ENCODE data around the gene TRA2A. TPM values are rescaled to one million over a fixed set of nuclear protein-coding genes. Genes with fewer than 3 reads are reported as not detected.

The TRA2A gene
- total and polyA plus RNA-seq, 9 of the 15 experiments (the other 6 are each of a cell fraction or from before 2014, with no cell fraction given), result 22.7 to 210 (median 73.9) TPM

DNA sequence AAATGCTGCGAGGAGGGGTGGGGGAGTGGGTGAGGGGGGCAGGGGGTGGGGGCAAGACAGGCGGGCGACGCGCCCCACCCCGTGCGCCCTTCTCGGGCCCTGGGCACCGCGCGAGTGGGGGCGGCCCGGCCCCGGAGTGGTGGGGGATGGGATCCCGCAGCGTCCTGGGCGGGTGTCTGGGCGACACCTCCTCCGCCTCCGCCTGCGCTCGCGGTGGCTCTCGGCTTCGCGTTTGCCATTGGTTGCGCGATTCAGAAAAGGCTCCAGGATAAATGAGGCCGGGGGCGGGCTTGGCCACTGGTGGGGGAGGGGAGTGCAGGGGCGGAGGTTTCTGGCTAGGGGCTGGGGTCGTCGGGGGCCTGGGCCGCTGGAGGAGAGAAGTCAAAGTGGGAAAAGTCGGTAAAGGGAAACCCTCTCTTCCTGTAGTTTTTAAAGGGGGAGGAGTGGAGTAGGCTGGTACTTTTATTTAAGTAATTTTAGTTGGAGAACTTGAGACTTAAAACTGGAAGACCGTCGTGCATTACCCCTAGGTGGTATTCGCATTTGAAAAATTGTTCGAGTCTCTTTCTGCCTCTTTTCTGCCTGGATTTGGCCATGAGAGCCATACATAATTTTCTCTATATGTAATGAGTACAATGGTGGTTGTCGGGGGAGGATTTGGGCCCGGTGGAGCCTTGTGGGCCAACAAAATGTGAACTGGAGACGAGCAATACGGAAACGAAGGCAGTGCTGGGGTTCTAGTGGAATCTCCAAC lies 60.5 kb downstream of the TRA2A start (continued):
- no peak for TF ChIP-seq NR4A1 (CRISPR knock-in tag; IDR thresholded peaks at IDR 0.05)
- TF ChIP-seq NR4A1 (tag; IDR thresholded peaks at IDR 0.05), result no peak
- TF ChIP-seq KAT2B (IDR thresholded peaks at IDR 0.05; ENCODE audit: low read depth, low read length), result no peak
- TF ChIP-seq CCNT2 (IDR thresholded peaks at IDR 0.05; ENCODE audit: borderline replicate concordance, extremely low read depth, insufficient read length, low read depth, low read length), result peak; percentile 63
- TF ChIP-seq ZNF311 (CRISPR knock-in tag; IDR thresholded peaks at IDR 0.05), result no peak
- no peak for TF ChIP-seq ZNF584 (CRISPR knock-in tag; IDR thresholded peaks at IDR 0.05; ENCODE audit: low read depth)
- TF ChIP-seq SIN3A (IDR thresholded peaks at IDR 0.05; ENCODE audit: borderline replicate concordance in 2 of 2, control insufficient read depth in 1 of 2, low read depth in 2 of 2, low read length in 2 of 2), result peak in 1 of 2 experiments; percentile 24; a peak in 1 of 4 replicates
- TF ChIP-seq, protein P1, sequence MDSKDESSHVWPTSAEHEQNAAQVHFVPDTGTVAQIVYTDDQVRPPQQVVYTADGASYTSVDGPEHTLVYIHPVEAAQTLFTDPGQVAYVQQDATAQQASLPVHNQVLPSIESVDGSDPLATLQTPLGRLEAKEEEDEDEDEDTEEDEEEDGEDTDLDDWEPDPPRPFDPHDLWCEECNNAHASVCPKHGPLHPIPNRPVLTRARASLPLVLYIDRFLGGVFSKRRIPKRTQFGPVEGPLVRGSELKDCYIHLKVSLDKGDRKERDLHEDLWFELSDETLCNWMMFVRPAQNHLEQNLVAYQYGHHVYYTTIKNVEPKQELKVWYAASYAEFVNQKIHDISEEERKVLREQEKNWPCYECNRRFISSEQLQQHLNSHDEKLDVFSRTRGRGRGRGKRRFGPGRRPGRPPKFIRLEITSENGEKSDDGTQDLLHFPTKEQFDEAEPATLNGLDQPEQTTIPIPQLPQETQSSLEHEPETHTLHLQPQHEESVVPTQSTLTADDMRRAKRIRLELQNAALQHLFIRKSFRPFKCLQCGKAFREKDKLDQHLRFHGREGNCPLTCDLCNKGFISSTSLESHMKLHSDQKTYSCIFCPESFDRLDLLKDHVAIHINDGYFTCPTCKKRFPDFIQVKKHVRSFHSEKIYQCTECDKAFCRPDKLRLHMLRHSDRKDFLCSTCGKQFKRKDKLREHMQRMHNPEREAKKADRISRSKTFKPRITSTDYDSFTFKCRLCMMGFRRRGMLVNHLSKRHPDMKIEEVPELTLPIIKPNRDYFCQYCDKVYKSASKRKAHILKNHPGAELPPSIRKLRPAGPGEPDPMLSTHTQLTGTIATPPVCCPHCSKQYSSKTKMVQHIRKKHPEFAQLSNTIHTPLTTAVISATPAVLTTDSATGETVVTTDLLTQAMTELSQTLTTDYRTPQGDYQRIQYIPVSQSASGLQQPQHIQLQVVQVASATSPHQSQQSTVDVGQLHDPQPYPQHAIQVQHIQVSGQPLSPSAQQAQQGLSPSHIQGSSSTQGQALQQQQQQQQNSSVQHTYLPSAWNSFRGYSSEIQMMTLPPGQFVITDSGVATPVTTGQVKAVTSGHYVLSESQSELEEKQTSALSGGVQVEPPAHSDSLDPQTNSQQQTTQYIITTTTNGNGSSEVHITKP (IDR thresholded peaks at IDR 0.05; ENCODE audit: partially characterized antibody), result peak; percentile 4
- TF ChIP-seq EGR1 (conservative IDR thresholded peaks at IDR 0.05), result peak; percentile 97
- TF ChIP-seq NFATC3 (IDR thresholded peaks at IDR 0.05), result no peak
- TF ChIP-seq ZNF57 (CRISPR knock-in tag; IDR thresholded peaks at IDR 0.05), result no peak
- TF ChIP-seq NFXL1 (CRISPR knock-in tag; IDR thresholded peaks at IDR 0.05), result no peak
- no peak for TF ChIP-seq ZNF12 (CRISPR knock-in tag; IDR thresholded peaks at IDR 0.05)
- TF ChIP-seq, protein P2, sequence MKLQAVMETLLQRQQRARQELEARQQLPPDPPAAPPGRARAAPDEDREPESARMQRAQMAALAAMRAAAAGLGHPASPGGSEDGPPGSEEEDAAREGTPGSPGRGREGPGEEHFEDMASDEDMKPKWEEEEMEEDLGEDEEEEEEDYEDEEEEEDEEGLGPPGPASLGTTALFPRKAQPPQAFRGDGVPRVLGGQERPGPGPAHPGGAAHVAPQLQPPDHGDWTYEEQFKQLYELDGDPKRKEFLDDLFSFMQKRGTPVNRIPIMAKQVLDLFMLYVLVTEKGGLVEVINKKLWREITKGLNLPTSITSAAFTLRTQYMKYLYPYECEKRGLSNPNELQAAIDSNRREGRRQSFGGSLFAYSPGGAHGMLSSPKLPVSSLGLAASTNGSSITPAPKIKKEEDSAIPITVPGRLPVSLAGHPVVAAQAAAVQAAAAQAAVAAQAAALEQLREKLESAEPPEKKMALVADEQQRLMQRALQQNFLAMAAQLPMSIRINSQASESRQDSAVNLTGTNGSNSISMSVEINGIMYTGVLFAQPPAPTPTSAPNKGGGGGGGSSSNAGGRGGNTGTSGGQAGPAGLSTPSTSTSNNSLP (IDR thresholded peaks at IDR 0.05; ENCODE audit: borderline replicate concordance, low read depth, low read length), result no peak
- TF ChIP-seq TOE1 (IDR thresholded peaks at IDR 0.05; ENCODE audit: borderline replicate concordance), result 0 out of 2 replicates have a peak, but pooled peaks have one; percentile 21
- no peak for TF ChIP-seq TOE1 (CRISPR knock-in tag; IDR thresholded peaks at IDR 0.05; ENCODE audit: borderline replicate concordance, low read depth)
- no peak for TF ChIP-seq PTTG1 (tag; IDR thresholded peaks at IDR 0.05; ENCODE audit: low read depth)
- no peak for TF ChIP-seq PTRF (tag; IDR thresholded peaks at IDR 0.05)
- TF ChIP-seq ZNF644 (tag; IDR thresholded peaks at IDR 0.05; ENCODE audit: low read depth), result 0 out of 2 replicates have a peak, but pooled peaks have one; percentile 33
- TF ChIP-seq CBX5 (IDR thresholded peaks at IDR 0.05; ENCODE audit: borderline replicate concordance, low read depth), result no peak
- peak; percentile 73 for TF ChIP-seq CREM (IDR thresholded peaks at IDR 0.05; ENCODE audit: low read depth)
- TF ChIP-seq RFX5 (IDR thresholded peaks at IDR 0.05; ENCODE audit: low read depth, low read length), result no peak
- TF ChIP-seq PCBP1 (IDR thresholded peaks at IDR 0.05; ENCODE audit: low read depth, low read length, poor library complexity, severe bottlenecking), result peak; percentile 96
- TF ChIP-seq SMARCE1 (IDR thresholded peaks at IDR 0.05), result no peak; the same call in 1 of the 2 replicates

Data from K562 (cell line).